RPMI7951 (cell line): Measurements from ENCODE around the gene HEG1. TPM values are rescaled to one million over a fixed set of nuclear protein-coding genes. Genes with fewer than 3 reads are reported as not detected.

Source experiments
- DNase-seq: peaks from one replicate; pipeline ENCODE4 v3.0.0-alpha.2; 2012; ENCODE audit warnings: low read depth
- total RNA-seq: library from RNA; depleted of rRNA; stranded (reverse); fragments of >200 nt; shearing (Covaris generic); gene quantifications from 2 replicates; pipeline ENCODE4 v1.2.3, GENCODE V29; 2014

The HEG1 gene
- total RNA-seq, 1 experiment from 2014 or later, result 29.3 TPM

DNA sequence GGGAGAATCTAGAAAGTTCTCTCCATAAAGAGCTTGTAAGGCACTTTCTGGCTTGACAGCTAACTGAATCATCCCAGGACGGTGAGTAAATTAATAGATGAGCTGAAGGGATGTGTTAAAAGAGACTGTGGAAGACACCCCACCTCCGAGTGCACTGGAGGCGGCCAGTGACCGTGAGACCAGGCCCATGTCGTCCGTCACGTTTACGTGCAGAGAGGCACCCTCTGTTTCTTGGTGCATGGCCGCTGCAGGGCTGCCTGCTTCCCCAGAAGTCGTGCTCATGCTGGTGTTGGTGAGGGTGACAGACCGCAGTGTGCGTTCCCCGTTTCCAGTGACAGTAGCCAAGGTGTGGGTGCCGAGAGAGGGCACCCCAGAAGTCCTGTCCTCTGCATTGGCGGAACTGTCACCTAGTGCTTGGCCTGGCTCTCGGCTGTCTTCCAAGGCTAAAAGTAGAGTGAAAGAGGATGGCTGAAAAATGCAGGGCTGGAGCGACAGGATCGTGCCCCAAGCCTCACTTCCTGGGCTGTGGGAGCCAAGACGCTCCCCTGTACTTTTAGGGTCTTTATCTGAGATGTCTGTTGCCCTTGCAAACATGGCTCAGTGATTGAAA lies 41.1 kb downstream of the HEG1 start:
- DNase-seq, result no peak

DNA sequence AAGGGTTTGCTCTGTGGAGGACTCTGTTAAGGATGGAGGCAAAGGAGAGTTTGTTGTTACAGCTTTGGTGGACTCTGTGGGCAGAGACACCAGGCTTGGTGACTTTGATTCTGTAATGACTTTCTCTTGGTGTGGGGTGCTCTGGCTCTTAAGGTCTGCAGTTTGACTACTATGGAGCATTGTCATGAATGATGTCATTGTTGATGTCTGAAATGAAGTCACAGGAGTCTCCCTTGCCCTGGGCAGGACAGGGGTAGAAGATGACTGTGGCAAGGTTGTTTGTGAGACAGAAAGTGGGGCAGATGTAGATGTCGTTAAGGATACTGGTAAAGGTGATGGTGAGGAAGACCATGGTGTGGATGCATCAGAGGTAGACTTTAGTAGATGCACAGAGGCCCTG lies 42.7 kb downstream of the HEG1 start:
- no peak for DNase-seq

DNA sequence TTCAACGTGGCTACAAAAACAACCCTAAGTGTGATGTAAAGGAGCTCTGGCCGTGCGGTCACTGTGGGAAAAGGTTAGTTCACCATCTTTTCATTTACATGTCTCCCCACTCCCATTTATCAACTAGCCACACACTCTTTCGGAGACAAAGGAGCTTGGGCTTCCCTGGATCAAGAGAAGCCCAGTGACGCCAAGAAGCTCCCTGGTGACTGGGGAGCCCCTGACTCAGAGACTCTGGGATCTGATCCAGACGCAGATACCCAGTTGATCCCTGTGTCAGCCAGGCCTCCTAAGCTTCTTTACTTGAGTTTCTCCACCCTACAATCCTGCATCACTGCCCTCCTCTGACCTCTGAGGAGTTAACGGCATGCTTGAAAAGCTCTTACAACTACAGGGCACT lies 43.9 kb downstream of the HEG1 start:
- no peak for DNase-seq

DNA sequence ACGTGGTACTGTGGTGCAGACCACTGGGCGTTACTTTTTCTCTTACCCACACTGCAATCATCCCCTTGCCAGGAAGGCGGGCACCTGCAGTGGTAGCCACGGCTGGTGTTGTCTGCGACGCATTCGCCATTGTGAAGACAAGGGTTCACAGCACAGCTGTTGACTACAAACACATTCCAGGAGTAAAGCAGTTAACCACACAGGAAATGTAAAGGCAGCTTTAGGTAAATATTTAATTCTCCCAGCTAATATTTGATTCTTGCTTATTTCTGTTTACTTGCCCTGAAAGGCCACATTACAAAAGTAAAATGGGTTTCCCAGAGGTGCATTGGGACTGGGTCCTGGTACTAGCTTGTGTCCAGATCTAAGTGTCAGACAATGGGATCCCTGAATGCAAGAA lies 45.4 kb downstream of the HEG1 start:
- DNase-seq, result no peak

DNA sequence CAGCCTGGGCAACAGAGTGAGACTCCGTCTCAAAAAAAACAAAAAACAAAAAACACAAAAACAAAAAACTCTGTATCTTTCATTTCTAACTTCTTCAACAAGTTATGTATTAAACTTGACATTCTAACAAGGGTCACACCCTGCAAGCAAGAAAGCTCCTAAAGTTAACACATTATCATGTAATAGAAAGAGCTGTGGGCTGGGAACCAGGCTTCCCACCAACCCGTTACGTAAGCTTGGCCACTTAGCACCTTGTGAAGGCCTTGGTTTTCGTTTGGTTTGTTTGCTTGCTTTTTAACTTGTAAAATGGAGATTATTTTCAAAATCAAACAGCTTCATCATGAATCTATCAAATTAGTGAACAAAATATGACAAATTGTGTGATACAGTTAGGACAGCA lies 47.0 kb downstream of the HEG1 start:
- DNase-seq, result no peak

DNA sequence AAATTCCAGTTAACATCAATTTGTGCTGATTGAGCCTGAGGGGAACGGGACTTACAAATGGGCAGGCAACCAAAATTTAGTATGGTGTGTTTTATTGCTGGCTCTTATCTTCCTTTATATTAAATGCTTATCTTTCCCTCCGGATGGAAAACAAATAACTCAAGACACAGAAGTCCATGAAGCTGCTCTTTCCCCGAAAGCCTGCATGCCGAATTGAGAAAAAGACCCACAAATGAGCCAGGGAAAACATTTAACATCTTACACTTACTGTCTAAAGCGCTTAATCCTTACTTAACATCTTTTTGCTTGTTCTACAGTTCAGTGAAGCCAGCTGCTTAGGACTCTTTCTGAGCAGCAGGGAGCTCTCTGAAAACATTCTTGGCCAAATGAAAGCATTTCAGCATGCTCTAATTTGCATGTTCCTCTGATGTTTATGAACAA lies 49.5 kb downstream of the HEG1 start:
- no peak for DNase-seq

DNA sequence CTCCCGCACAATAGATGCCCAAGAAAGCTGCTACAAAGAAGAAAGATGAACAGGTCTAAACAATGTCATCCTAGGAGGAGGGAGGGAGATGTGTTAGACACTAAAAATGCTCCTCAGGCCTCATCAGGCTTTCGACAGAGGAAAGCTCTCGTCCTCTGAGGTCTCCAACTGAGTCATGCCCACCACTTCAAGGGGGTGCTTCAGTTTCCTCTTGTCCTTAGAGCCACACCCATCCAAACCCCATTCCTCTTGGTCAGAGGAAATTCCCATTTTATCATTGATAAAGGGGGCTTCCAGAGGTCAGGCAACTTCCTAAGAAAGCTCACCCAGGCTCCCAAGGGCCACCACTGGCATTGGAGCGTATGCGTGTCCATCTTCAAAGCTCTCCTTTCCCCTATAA lies 50.1 kb downstream of the HEG1 start:
- no peak for DNase-seq

DNA sequence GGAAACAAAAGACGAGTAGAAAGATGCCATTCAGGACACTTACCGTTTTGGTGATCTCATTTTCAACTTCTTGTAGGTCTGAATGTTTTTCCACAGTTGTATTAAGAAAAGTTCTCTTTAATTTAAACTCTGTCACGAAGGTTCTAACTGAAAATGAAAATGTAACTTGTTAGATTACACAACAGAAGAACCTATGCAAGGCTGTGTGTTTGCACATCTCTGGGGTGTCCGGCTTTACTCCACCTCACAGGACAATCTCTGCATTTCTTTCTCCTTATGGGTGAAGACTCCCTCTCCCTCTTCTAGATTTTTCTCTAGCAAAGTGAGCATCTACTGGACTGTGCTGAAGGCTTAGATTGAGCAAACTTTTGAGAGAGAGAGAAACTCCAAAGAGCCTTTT lies 50.6 kb downstream of the HEG1 start:
- DNase-seq, result no peak

DNA sequence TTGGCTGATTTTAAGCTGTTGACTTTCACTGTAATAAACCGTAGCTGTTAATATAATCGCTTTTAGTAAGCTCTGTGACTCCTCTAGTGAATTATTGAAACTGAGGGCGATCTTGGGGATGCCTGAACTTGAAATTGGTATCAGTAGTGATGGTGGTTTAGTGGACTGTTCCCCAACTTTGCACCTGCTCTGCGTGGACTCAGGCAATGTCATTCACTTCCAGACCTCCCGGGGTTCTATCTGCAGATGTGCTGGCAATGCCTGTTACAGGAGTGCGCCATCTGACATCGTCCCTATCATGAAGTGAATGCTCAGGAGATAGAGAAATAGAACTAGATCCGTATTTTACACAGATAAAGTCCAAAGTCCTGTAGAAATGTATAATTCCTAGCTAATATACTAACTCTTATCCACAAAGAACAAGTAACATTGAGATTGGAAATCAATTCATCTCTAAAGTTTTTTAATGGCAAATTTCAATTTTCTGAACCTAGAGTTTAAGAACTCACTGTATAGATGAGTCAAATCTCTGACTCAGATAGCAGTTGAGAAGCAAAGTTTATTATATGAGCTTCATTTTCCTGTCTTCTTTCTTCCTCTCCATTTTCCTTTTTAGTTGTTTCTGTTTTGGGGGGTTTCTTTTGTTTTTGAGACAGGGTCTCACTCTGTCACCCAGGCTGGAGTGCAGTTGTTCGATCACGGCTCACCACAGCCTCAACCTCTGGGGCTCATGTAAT lies 51.8 kb downstream of the HEG1 start:
- DNase-seq, result no peak

DNA sequence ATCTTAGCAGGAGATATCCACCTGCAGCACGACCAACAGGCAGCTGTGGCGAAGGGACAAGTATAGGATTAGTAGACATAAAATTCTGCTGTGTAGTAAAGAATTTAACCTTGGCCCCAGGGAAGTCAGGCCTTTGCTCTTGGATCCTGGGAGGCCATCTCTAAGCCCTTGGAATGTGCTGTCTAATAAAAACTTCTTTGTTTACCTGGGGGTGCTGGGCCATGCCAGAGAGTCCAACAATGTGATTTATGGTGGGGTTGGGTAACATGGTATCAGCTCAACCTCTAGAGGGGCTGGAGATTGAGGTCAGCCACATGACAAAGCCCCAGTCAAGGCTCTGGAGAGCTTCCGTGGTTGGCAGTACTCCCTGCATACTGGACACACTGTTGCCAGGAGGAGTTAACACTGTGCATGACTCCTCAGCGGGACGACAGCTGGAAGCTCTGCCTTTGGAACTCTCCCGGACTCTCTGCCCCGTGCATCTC lies 52.4 kb downstream of the HEG1 start:
- peak; percentile 69 for DNase-seq

DNA sequence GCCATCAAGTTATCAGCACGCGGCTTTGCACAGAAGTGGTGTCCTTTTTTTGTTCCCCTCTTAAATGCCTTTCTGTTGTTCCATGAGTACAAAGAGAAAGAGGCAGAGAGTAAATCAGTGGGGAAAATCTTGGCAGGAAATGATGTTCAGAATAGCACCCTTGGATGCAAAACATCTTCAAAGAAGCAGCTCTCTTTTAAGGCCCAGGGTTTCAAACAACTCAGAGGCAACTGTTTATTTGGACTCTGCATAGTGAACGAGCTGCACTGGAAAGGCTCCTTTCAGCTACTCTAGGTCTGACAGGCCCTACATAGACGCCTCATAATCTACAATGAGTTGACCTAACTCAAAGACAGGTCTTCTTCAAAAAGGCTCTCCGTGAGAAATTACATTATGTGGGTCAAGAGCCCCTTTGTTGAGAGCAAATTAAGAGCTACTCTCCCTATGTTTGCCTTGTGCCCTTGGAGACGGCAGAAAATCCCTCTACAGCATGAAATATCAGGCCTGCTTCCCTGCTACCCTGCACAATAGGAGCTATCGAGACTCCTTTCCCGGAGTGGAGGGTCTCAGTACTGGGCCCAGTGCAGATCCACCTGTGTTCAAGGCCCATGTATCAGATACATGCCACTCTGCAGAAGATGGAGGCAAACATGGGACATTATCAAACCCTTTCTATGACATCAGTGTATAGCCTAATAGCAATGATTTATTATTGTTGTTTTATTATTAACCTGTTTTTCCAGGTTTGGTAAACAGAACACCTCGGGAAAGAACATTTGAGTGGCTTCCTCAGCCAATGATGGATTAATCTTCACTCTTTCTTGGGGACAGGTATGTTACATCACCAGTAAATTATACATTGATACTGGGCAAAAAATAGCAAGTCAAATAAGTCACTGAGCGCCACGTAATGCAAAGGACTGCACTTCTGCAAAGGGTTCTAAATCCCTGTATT lies 53.1 kb downstream of the HEG1 start:
- DNase-seq, result no peak

DNA sequence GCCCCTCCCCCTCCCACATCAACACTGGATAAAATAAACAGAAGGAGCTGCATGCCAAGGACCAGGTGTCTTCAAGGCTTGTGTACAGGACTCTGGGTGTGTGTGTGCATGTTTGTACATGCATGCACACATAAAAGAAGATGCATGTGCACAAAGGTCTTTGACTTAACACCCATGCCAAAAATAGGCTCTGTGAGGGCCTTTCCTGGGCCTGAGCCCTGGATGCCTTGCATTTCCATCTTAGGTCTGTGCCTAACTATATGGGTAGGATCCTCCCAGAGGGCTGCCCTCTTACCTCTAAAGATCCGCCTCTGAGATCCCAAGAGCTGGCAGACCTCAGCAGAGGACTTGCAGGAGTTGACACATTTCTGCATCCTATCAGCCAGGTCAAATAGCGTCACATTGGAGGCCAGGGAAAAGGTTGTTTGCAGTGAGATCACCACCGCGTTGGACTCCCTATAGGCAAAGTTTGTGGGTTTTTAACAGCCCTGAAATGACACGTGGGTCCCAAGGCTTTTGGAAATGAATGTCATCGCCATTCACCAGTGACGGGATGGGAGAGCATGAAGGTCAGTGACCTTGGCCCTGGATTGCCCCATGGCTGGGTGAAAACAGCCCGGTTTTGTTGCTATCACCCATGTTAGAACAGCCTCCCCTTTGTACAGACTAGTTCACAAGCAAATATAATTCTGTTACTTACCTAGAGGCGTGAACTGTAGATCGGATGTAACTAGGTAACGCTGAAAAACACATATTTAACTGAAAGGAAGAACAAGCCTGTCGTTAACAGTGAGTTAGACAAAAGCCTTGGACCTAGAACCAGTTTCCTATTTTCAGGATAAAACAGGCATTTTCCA lies 54.0 kb downstream of the HEG1 start:
- DNase-seq, result no peak

DNA sequence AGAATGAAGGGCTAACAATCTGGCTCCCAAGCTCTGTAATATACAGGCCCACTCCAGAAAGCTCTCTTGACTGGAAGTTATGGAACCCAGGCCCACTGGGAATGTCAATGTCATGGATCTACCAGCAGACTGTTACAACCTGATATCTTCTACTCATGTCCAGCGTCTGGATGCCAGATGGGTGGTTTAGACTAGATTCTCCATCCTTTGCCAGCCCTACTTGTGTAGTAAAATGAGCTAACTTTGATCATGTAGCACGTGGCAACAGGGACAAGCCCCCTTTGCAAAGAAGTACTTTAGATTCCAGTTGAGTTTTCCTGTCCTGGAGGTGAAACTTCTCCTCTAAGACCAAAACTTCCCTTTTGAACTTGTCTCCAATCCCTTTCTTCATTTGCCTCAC lies 55.1 kb downstream of the HEG1 start:
- DNase-seq, result peak; percentile 32

DNA sequence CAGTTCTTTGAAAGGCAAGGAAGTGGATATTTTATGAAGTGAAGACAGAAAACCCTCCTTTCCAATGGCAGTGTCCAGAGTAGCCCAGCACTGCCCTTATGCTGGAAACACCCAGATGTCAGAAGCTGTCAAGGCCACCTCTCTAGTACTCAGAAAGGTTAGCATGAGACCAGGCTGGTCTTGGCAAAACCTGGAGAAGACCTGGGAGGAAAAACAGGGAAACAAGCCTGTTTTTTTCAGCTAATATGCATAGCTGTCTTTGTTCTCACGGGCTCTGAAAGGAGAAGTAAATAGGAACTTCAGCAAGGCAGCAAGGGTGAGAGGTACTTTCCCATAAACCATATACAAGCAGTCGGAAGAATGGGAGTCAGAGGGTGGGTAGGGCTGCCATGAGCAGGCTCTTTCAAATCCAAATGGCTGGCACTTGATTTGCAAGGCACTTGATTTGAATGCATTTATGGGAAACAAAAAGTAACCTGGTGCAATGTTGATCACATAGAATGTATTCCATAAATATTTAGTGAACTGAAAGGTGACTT lies 55.8 kb downstream of the HEG1 start:
- DNase-seq, result no peak

DNA sequence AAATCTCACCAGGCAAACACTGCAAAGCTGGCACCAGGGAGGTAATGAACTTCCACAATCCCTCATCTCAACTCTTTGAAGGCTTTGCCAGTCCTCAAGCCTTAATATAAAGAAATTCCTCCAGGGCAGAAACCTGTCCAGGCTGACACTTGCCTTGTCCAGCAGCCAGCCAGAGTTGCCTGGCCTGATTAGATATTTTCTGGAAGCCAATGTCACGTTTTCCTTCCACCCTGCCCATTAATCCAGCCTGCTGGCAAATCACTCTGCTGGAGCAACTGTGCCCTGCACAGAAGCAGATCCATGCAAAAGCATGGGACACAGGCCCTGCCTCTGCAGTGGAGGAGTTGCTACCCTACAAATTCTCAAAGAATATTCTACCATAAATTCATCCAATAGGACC lies 56.5 kb downstream of the HEG1 start:
- DNase-seq, result no peak

DNA sequence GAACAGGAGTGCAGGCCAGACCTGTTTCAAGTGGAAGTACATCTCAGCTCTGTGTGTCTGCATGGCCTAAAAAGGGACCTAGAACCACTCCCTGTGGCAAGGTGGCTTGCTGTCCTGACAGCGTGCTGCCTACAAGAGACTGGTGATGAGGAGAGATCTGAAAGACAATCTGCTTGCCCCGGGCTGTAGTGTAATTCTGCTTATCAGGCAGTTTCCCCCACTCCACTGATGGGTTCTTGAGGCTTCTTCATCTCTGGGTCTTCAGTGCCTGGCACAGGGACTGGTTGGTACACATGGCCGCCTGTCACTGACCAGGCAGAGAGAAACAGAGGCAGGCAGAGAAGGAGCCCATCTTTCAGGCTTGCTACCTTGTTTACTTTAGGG lies 57.6 kb downstream of the HEG1 start:
- no peak for DNase-seq

DNA sequence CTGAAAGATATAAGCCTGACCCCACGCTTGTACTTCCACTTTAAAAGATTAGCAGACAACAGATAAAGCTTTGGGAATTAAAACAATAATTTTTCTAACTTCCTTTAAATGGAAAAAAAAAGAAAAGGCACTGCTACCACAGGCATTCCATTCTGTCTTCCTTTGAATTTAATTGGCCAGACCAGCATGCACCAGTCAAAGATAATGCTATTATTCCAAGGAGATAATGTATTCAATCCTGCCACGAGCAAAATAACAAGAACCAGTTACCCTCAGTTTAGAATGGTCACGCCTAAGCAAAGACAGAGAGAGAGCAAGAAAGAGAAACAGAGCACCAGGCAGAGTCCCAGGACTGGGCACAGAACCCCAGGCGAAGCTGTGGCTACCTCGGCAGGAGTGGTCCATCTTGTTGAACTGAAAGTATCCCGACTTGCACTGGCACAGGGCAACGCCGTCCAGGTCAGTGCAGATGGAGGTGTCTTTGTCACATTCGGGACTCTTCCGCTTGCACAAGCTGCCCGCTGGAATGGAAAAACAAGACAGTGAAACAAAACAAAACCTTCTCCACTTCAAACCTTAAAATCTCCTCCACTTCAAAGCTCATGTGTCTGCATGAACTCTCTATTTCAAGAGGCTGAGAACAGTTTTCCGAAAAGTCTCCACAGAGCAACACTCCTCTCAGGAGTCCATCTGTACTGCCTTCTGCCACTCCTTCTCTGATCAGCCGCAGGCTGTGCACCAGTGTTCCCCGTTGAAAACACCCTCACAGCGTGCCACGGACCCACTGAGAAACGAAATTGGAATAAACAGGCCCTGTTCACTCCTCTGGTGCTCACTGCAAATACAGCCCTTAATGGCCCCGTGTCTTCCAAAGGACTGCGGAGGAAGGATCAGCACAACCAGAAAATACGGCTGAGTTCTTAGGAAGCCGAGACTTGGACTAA lies 58.2 kb downstream of the HEG1 start:
- no peak for DNase-seq

DNA sequence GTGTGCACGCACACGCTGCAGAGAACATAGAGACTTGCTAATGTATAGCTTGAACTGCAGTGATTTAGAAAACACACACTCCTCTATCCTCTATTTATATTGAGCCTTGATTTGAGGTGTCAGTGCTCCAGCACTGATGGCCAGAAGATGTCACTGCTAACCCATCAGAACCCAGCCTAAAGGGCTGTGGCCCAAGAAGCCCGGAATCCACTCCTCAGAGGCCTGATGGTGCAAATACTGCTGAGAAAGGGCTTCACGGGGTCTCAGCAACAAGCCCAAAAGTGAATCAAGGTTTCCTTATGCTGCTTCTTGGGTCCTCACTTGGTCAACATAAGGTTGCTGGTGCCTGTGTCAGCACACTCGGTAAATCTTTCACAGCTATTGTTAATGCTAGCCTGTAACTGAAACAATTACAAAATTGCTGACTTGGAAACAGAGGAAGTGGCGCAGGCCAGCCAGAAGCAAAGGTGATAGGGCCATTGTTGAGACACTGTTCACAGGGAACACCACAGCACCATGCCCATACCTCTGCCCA lies 60.3 kb downstream of the HEG1 start:
- peak; percentile 55 for DNase-seq

DNA sequence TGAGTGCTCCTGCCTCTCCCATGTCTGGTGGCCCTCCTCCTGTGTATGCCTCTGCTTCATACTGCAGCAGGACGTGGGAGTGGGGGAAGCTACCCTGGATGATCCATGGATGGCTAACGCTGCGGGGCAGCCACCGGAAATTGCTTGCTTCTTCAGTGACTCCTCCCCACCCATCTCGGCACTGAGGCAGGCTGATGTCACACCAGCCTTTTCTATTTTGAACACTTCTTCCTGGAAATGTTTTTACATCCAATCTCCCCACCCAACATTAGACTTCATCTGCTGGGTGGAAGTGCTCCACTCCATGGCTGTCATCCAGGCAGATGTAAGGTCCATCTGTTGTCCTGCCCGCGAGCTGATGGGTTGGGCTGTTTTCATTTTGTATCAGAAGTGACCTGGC lies 62.3 kb downstream of the HEG1 start:
- DNase-seq, result no peak

DNA sequence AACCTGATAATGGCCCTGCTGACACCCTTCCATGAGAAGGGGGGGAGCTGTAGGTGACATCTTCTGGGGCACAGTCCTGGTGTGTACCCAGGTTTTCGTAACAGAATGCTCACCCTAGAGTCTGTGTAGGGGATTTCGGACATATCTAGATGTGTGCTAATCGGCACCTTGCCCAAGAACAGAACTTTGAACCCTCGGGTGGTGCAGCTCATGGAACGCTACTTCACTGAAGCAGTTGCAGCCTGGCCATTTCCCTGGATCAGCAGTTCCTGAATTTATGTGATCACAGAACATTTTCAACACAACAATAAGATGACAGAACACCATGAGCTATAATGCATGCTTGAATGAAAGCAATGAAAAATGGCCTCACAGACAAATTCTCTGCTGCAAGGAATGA lies 63.8 kb downstream of the HEG1 start:
- DNase-seq, result no peak
